Panc1 (cell line): Measurements from ENCODE around the gene ATP5MC2. TPM values are rescaled to one million over a fixed set of nuclear protein-coding genes. Genes with fewer than 3 reads are reported as not detected.
"Not testable (repeated sequence)": the region's sequence is repeated elsewhere in the genome, so short reads cannot be mapped to it uniquely, and the experiment has no call there.

Experiments used
- ATAC-seq: fragments of 200-7000 bp; cut with Tn5 transposase; 2 replicates; pipeline ENCODE4 v1.9.1; 2020; ENCODE audit warnings: mild to moderate bottlenecking, moderate library complexity
- BruUV-seq: library from RNA; stranded (reverse); fragments of 400-500 nt; replicated peaks from 2 replicates; lab custom pipeline; 2021; lab: Mats Ljungman, UMichigan
- CTCF ChIA-PET: fragments of 300-600 bp; sonication (Branson Sonifier 250); formaldehyde crosslinking; loops from one replicate; lab custom pipeline; 2022; ENCODE audit warnings: antibody characterized with exemption; lab: Charles Lee
- POLR2A ChIA-PET: fragments of 300-600 bp; sonication (Branson Sonifier 250); formaldehyde crosslinking; loops from one replicate; lab custom pipeline; 2022; ENCODE audit warnings: antibody characterized with exemption; lab: Charles Lee
- DNase-seq: peaks from one replicate; pipeline ENCODE4 v3.0.0-alpha.2; 2010; ENCODE audit warnings: low read depth, low spot score
- H3K27ac ChIP-seq: 2 replicates; pipeline ENCODE4 v1.5.1; 2011; ENCODE audit warnings: mild to moderate bottlenecking, low read length, inconsistent platforms
- H3K27me3 ChIP-seq: fragments of 200-500 bp; sonication (Bioruptor generic); 2 replicates; pipeline ENCODE4 v1.6.0; 2014; ENCODE audit warnings: low read length, inconsistent platforms; ENCODE audit not compliant: control insufficient read depth, insufficient read depth
- H3K36me3 ChIP-seq: fragments of 200-500 bp; sonication (Bioruptor generic); 2 replicates; pipeline ENCODE4 v1.5.1; 2014; ENCODE audit warnings: inconsistent platforms, mild to moderate bottlenecking, low read length, moderate library complexity; ENCODE audit not compliant: control insufficient read depth, insufficient read depth
- H3K4me1 ChIP-seq: 2 replicates; pipeline ENCODE4 v1.5.1; 2011; ENCODE audit warnings: inconsistent platforms, mild to moderate bottlenecking, low read length, moderate library complexity; ENCODE audit not compliant: control insufficient read depth, insufficient read depth
- H3K4me3 ChIP-seq, 2 experiments: 2 replicates each; pipeline ENCODE4 v1.5.1; 2011 to 2012; ENCODE audit warnings: low read depth in 2 of 2, low read length in 2 of 2, mild to moderate bottlenecking in 2 of 2, inconsistent platforms in 1 of 2, moderate library complexity in 1 of 2
- H3K9me3 ChIP-seq: fragments of 200-500 bp; sonication (Bioruptor generic); 2 replicates; pipeline ENCODE4 v1.5.1; 2014; ENCODE audit warnings: low read depth, mild to moderate bottlenecking, inconsistent platforms, low read length, moderate library complexity; ENCODE audit not compliant: control insufficient read depth, insufficient read depth
- CTCF ChIP-seq: fragments of 450-650 bp; IDR thresholded peaks from 2 replicates; pipeline ENCODE4 v1.5.1; 2017; ENCODE audit warnings: mild to moderate bottlenecking
- POLR2AphosphoS5 ChIP-seq: IDR thresholded peaks from 2 replicates; pipeline ENCODE4 v1.6.1; 2012; ENCODE audit warnings: mild to moderate bottlenecking, low read depth, low read length, moderate library complexity
- REST ChIP-seq, 2 experiments: IDR thresholded peaks; 2 replicates each; pipeline ENCODE4 v1.6.1; 2011 to 2012; ENCODE audit warnings: low read depth in 2 of 2, control low read depth in 1 of 2, low read length in 1 of 2, mild to moderate bottlenecking in 1 of 2, moderate library complexity in 1 of 2; ENCODE audit not compliant: insufficient read depth in 1 of 2
- SIN3A ChIP-seq: IDR thresholded peaks from 2 replicates; pipeline ENCODE4 v1.6.1; 2012; ENCODE audit warnings: low read depth, mild to moderate bottlenecking, low read length, moderate library complexity, borderline replicate concordance; ENCODE audit not compliant: insufficient read depth
- TCF7L2 ChIP-seq: IDR thresholded peaks from 2 replicates; pipeline ENCODE4 v1.6.1; 2011; ENCODE audit warnings: mild to moderate bottlenecking, low read depth, low read length, inconsistent platforms
- in situ Hi-C: cut with HindIII; loops from 2 replicates; pipeline ENCODE4 v1.10.0; 2016; ENCODE audit warnings: low sequenced_read_pairs, low pct_unique_long_range_greater_than_20kb
- intact Hi-C: fragments of 100-400 bp; cut with micrococcal nuclease; formaldehyde crosslinking; loops from one replicate; pipeline ENCODE4 v1.10.0; 2022; ENCODE audit not compliant: unreplicated experiment
- total RNA-seq: library from RNA; stranded (reverse); gene quantifications from one replicate; pipeline ENCODE4 v1.2.1, GENCODE V29; 2021; ENCODE audit not compliant: unreplicated experiment

The ATP5MC2 gene
- total RNA-seq, 1 experiment from 2014 or later, result 290 TPM

GRCh38 chr12:53719649-53720048, 43.8 kb upstream of the ATP5MC2 start:
- H3K9me3 ChIP-seq, result no peaks in the 10 kb centered on the region
- H3K4me3 ChIP-seq, result no peak overlapping the region
- POLR2A ChIA-PET, result no interaction called here
- in situ Hi-C loops (no loop called here), intact Hi-C loops (no loop called here)
- no peaks in the 10 kb centered on the region for H3K27me3 ChIP-seq
- BruUV-seq, result no TSS peak
- CTCF ChIA-PET, result no interaction called here
- no peak for TF ChIP-seq TCF7L2
- TF ChIP-seq CTCF, result no peak
- TF ChIP-seq POLR2AphosphoS5, result no peak
- TF ChIP-seq REST (IDR thresholded peaks at IDR 0.05; ENCODE audit: insufficient read depth in 1 of 2, low read depth in 2 of 2, low read length in 1 of 2), result no peak
- no peak for TF ChIP-seq SIN3A
- no peak; the same call in 1 of the 2 replicates for ATAC-seq
- no peak overlapping the region for H3K27ac ChIP-seq
- no peak for DNase-seq
- H3K4me1 ChIP-seq, result no peaks in the 10 kb centered on the region
- no peaks in the 10 kb centered on the region for H3K36me3 ChIP-seq

GRCh38 chr12:53718567-53718966, 42.7 kb upstream of the ATP5MC2 start:
- H3K4me3 ChIP-seq, H3K27me3 ChIP-seq, in situ Hi-C loops, H3K4me1 ChIP-seq, ATAC-seq, intact Hi-C loops, POLR2A ChIA-PET, H3K27ac ChIP-seq, H3K9me3 ChIP-seq, H3K36me3 ChIP-seq, DNase-seq, BruUV-seq: not testable (repeated sequence)
- CTCF ChIA-PET, result interaction anchor here (0.6 kb wide), 2 partner anchors 239 to 262 kb away, joined by 4 to 6 read pairs; no protein-coding TSS in a partner anchor

GRCh38 chr12:53717319-53717718, 41.4 kb upstream of the ATP5MC2 start:
- Histone ChIP-seq H3K4me3 (no peak overlapping the region), H3K36me3 (no peaks in the 10 kb centered on the region), H3K27ac (no peak overlapping the region), H3K27me3 (no peaks in the 10 kb centered on the region), H3K9me3 (no peaks in the 10 kb centered on the region), H3K4me1 (no peaks in the 10 kb centered on the region)
- in situ Hi-C loops, result no loop called here
- ATAC-seq (no peak), DNase-seq (no peak)
- ChIA-PET POLR2A (interaction anchor here (0.6 kb wide), 1 partner anchor 28 kb away, joined by 4 read pairs; no protein-coding TSS in a partner anchor), CTCF (no interaction called here)
- BruUV-seq, result no TSS peak
- TF ChIP-seq SIN3A (no peak), REST (IDR thresholded peaks at IDR 0.05; ENCODE audit: insufficient read depth in 1 of 2, low read depth in 2 of 2, low read length in 1 of 2) (no peak), TCF7L2 (no peak), POLR2AphosphoS5 (no peak), CTCF (no peak)
- intact Hi-C loops, result no loop called here
